Activated B cell treated with CpG ODN at 0.5 μM for 24 hours (primary cell): Measurements from ENCODE around the gene ORMDL1. TPM values are rescaled to one million over a fixed set of nuclear protein-coding genes. Genes with fewer than 3 reads are reported as not detected.

Source experiments
- ATAC-seq: fragments of 200-7000 bp; cut with Tn5 transposase; one replicate; pipeline ENCODE4 v1.10.0; 2021; ENCODE audit warnings: low read depth, mild to moderate bottlenecking, moderate library complexity
- CTCF ChIA-PET: fragments of 350-600 bp; sonication (Branson Sonifier 250); formaldehyde crosslinking; loops from one replicate; lab custom pipeline; 2021; ENCODE audit warnings: antibody characterized with exemption; lab: Charles Lee
- POLR2A ChIA-PET: fragments of 350-600 bp; sonication (Branson Sonifier 250); formaldehyde crosslinking; loops from one replicate; lab custom pipeline; 2021; ENCODE audit warnings: antibody characterized with exemption; lab: Charles Lee
- DNase-seq: peaks from one replicate; pipeline ENCODE4 v3.0.0; 2022
- H3K27ac Mint-ChIP-seq: one replicate; pipeline ENCODE4 v1.8.0; 2020; ENCODE audit warnings: mixed read lengths
- H3K27me3 Mint-ChIP-seq: one replicate; pipeline ENCODE4 v1.8.0; 2021; ENCODE audit warnings: mixed read lengths
- H3K36me3 Mint-ChIP-seq: one replicate; pipeline ENCODE4 v1.8.0; 2021; ENCODE audit warnings: low read depth, mixed read lengths
- H3K4me1 Mint-ChIP-seq: one replicate; pipeline ENCODE4 v1.8.0; 2021; ENCODE audit warnings: mixed read lengths
- H3K4me3 Mint-ChIP-seq: one replicate; pipeline ENCODE4 v1.8.0; 2020; ENCODE audit warnings: mild to moderate bottlenecking, mixed read lengths
- H3K9me3 Mint-ChIP-seq: one replicate; pipeline ENCODE4 v1.8.0; 2020; ENCODE audit warnings: mixed read lengths
- intact Hi-C: fragments of 100-400 bp; cut with micrococcal nuclease; formaldehyde crosslinking; loops from one replicate; pipeline ENCODE4 v1.15.1; 2024
- total RNA-seq: library from RNA; stranded (reverse); gene quantifications from 2 replicates; pipeline ENCODE4 v1.2.3, GENCODE V29; 2022
- TF ChIP-seq, protein P1 (sequence below): fragments of 200-600 bp; IDR thresholded peaks from one replicate; pipeline ENCODE4 v1.8.0; 2022; ENCODE audit warnings: antibody characterized with exemption, mild to moderate bottlenecking

The ORMDL1 gene
- total RNA-seq, 1 donor from 2014 or later: 92.6 TPM

DNA sequence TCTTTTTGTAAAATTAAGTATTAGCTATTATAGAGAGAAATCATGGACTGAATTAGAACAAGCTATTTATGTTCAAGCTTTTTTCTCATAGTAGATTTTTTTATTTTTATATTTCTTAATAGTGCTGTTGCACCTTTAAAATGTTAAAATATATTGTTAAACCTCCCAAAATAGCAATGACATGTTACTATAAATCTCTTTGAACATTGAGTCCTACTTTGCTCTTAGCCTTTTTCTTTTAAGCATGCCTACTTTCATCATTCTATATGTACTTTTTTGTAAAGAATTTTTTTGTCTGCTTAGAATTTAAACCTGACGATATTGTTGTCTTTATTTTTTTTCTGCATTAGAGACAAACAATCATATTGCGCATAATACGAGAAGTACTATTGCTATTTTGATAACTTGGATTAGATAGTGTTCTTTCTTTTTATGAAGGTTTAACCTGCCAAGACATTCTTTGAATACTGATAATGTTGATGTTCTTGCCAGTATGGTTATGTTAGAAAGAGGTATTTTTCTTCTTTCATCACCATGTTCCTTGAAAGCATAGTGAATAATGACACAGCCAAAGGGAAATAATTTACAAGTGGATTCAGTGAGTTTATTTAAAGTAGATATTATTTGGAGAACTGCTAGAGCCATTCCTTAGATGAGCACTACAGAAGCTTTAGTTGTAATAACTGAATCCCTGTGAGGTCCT is 40.7 kb upstream of the ORMDL1 start:
- H3K9me3 Mint-ChIP-seq: no peaks in the 10 kb centered on the region
- H3K4me1 Mint-ChIP-seq: no peaks in the 10 kb centered on the region
- no peak overlapping the region for H3K4me3 Mint-ChIP-seq
- no peak overlapping the region for H3K27ac Mint-ChIP-seq
- POLR2A ChIA-PET: no interaction called here
- H3K36me3 Mint-ChIP-seq: peaks cover 28% of the 10 kb centered on the region
- ATAC-seq: no peak
- TF ChIP-seq, protein P1, sequence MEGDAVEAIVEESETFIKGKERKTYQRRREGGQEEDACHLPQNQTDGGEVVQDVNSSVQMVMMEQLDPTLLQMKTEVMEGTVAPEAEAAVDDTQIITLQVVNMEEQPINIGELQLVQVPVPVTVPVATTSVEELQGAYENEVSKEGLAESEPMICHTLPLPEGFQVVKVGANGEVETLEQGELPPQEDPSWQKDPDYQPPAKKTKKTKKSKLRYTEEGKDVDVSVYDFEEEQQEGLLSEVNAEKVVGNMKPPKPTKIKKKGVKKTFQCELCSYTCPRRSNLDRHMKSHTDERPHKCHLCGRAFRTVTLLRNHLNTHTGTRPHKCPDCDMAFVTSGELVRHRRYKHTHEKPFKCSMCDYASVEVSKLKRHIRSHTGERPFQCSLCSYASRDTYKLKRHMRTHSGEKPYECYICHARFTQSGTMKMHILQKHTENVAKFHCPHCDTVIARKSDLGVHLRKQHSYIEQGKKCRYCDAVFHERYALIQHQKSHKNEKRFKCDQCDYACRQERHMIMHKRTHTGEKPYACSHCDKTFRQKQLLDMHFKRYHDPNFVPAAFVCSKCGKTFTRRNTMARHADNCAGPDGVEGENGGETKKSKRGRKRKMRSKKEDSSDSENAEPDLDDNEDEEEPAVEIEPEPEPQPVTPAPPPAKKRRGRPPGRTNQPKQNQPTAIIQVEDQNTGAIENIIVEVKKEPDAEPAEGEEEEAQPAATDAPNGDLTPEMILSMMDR: no peak
- intact Hi-C loops: no loop called here
- no peaks in the 10 kb centered on the region for H3K27me3 Mint-ChIP-seq
- no peak for DNase-seq
- CTCF ChIA-PET: no interaction called here

GRCh38 chr2:189821953-189822748 is 38.0 kb upstream of the ORMDL1 start:
- ChIA-PET CTCF (no interaction called here), POLR2A (no interaction called here)
- DNase-seq: no peak
- TF ChIP-seq, protein P1: no peak
- Mint-ChIP-seq H3K4me1 (no peaks in the 10 kb centered on the region), H3K4me3 (no peak overlapping the region), H3K27me3 (no peaks in the 10 kb centered on the region), H3K27ac (no peak overlapping the region), H3K36me3 (peaks cover 41% of the 10 kb centered on the region), H3K9me3 (no peaks in the 10 kb centered on the region)
- ATAC-seq: no peak
- intact Hi-C loops: no loop called here

DNA sequence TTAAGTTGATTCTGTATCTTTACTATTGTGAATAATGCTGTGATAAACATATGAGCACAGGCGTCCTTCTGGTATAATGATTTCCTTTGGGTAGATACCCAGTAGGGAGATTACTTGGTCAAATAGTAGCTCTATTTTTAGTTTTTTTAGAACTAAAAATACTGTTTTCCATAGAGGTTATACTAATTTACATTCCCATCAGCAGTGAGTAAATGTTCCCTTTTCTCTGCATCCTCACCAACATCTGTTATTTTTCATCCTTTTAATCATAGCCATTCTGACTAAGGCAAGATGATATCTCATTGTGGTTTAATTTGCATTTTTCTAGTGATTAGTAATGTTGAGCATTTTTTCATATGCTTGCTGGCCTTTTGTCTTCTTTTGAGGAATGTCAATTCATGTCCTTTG is 35.2 kb upstream of the ORMDL1 start:
- Mint-ChIP-seq H3K27ac (no peak overlapping the region), H3K9me3 (no peaks in the 10 kb centered on the region), H3K4me3 (no peak overlapping the region), H3K27me3 (no peaks in the 10 kb centered on the region), H3K36me3 (peaks cover 52% of the 10 kb centered on the region), H3K4me1 (no peaks in the 10 kb centered on the region)
- no peak for ATAC-seq
- ChIA-PET POLR2A (no interaction called here), CTCF (no interaction called here)
- TF ChIP-seq, protein P1: no peak
- intact Hi-C loops: no loop called here
- DNase-seq: no peak

DNA sequence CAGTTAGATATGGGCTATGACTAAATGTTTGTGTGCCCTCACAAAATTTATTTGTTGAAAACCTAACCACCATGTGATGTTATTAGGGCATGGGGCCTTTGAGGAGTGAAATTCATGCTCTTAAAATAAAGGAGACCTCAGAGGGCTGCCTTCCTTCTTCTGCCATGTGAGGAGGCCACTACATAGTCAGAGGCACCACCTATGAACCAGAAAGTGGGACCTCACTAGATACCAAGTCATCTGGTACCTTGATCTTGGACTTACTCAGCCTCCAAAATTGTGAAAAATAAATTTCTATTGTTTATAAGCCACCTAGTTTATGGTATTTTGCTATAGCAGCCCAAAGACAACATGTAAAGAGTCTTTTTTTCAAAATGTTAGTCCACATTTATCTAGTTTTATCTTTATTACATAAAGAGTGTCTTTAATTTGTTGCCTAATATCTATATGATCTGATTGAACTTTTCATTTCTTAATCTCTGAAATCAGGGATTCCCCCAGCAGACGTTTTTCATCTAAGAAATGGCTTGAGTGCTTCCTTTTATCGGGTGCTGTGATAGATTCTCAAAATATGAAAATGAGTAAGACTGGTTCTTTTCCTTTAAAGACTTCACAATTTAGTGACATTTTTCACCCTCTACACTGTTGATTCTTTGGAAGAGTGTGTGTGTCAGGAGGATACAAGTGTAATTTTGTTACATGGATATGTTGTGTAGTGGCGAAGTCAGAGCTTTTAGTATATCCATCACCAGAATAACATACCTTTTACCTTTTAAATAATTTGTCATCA is 34.3 kb upstream of the ORMDL1 start:
- ATAC-seq: no peak
- no peak for DNase-seq
- CTCF ChIA-PET: no interaction called here
- TF ChIP-seq, protein P1: no peak
- Mint-ChIP-seq H3K27me3 (no peaks in the 10 kb centered on the region), H3K4me3 (no peak overlapping the region), H3K4me1 (no peaks in the 10 kb centered on the region), H3K9me3 (no peaks in the 10 kb centered on the region), H3K27ac (no peak overlapping the region), H3K36me3 (peaks cover 60% of the 10 kb centered on the region)
- intact Hi-C loops: no loop called here
- POLR2A ChIA-PET: no interaction called here

DNA sequence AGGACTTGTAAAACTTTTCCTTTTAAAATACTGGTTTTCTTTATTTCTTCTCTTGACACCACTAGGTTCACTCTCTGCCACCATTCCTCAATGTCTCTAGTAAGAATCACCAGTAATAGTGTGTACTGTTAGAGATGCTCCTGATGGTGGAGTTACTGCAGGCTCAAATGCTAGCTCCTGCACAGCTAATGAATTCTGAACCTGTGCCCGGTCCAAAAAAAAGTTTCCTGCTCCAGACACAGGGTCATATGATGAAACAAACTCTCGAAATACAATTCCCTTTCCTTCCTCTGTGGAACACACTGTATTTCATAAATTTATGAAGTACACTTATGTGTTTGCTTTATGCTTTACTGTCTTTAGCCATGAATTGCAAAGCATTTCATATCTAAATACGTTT is 19.3 kb upstream of the ORMDL1 start:
- H3K36me3 Mint-ChIP-seq: peaks cover 37% of the 10 kb centered on the region
- ChIA-PET POLR2A (no interaction called here), CTCF (no interaction called here)
- peaks cover 5% of the 10 kb centered on the region for H3K4me1 Mint-ChIP-seq
- no peaks in the 10 kb centered on the region for H3K9me3 Mint-ChIP-seq
- ATAC-seq (no peak), DNase-seq (no peak)
- no peaks in the 10 kb centered on the region for H3K27me3 Mint-ChIP-seq
- H3K4me3 Mint-ChIP-seq: no peak overlapping the region
- H3K27ac Mint-ChIP-seq: no peak overlapping the region
- intact Hi-C loops: no loop called here
- TF ChIP-seq, protein P1: no peak
